HEK293 (cell line): Measurements from ENCODE around the gene RHBDL3.

Source experiments
- BCL6B ChIP-seq: fragments of 450-650 bp; formaldehyde crosslinking; IDR thresholded peaks from 2 replicates; pipeline ENCODE4 v1.5.1; 2017; ENCODE audit warnings: missing biosample characterization, missing genetic modification characterization
- ZNF274 ChIP-seq, 2 experiments: fragments of 200-500 bp in 1 of 2; fragments of 450-650 bp in 1 of 2; sonication (Bioruptor generic) in 1 of 2; formaldehyde crosslinking in 1 of 2; IDR thresholded peaks; 2 replicates each; pipeline versions ENCODE4 v1.5.1 to v1.6.1; 2014 to 2016; ENCODE audit warnings: borderline replicate concordance in 1 of 2, inconsistent platforms in 1 of 2, low read length in 1 of 2, missing biosample characterization in 1 of 2, missing genetic modification characterization in 1 of 2
- ZNF37A ChIP-seq: fragments of 450-650 bp; IDR thresholded peaks from 2 replicates; pipeline ENCODE4 v1.5.1; 2018; ENCODE audit warnings: missing biosample characterization, missing genetic modification characterization
- ZNF544 ChIP-seq: fragments of 450-650 bp; formaldehyde crosslinking; IDR thresholded peaks from 2 replicates; pipeline ENCODE4 v1.5.0; 2017; ENCODE audit warnings: missing biosample characterization, missing genetic modification characterization

- TF ChIP-seq ZNF544 (tag by site-specific recombination) (no peak), BCL6B (tag by site-specific recombination) (no peak), ZNF274 (IDR thresholded peaks at IDR 0.05; ENCODE audit: low read length) (no peak), ZNF274 (tag by site-specific recombination; IDR thresholded peaks at IDR 0.05; ENCODE audit: borderline replicate concordance) (no peak), ZNF37A (tag by site-specific recombination) (no peak)
Measured at GRCh38 chr17:32320847-32321246, 55.2 kb downstream of the RHBDL3 start.
